Endothelial cell of coronary artery (primary cell): Measurements from ENCODE around the gene PLA2G10. TPM values are rescaled to one million over a fixed set of nuclear protein-coding genes. Genes with fewer than 3 reads are reported as not detected.

Source experiments
- total RNA-seq: library from RNA; depleted of rRNA; stranded (reverse); fragments of >200 nt; gene quantifications from 2 replicates; pipeline ENCODE4 v1.2.3, GENCODE V29; 2014

Gene PLA2G10, protein sequence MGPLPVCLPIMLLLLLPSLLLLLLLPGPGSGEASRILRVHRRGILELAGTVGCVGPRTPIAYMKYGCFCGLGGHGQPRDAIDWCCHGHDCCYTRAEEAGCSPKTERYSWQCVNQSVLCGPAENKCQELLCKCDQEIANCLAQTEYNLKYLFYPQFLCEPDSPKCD
- not detected in 2 replicates for total RNA-seq

DNA sequence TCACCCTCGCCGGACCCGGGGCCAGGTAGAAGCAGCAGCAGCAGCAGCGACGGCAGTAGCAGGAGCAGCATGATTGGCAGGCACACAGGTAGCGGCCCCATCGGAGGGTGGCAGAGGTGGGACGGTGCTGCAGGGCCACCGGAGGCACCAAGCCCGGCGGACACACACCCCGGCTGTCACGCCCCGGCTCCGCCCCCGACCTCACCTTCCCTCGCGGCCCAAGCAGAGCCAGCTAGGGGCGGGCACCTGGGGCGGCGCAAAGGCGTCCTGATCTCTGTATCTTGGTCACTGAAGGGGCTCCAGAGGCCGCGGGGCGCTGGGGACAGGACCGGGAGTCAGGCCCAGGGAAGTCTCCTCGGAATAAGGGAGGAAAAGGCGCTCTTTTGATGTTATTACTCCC is at the start of gene PLA2G10:
PLA2G10 (minus strand) TSS at position 180 of the 400 bp plus-strand sequence; CDS start at position 101, 79 bp downstream.

DNA sequence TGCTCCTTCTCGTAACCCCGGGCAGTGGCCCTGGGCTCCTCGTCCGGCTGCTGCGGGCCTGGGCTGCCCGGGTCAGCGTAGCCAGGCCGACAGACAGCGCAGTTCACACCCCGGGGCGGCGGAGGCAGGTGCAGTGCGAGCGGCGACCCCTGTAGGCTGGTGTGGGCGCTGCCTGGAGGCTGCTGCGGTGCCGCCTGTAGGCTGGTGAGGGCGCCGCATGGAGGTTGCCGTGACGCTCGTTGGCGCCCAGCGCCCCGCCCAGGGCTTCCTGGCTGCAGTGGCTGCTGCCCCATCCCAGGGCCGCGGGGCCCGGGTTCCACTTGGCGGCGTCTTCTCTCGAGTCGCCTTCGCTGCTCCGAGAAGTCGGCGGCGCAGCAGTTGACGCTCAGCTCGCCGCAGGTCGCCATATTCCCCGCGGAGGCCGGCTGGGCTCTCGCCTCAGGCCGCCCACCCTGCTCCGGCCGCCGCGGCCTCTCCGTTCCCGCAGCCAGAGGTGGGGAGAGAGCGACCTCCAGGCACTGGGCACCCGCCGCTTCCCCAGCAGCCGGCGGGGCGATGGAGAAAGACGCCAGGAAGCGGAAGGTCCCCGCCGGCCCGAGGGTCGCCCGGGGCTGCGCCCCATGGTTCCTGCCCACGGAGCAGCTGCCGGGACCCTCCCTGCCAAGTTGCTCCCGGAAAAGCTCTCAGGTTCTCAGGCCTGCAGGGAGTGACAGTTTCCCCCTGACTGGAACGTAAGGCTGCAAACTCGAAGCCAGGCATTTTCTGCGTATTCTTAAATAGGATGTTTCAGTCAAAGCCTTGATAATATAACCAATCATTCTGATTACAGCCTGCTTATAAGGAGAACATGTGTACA is 48.4 kb upstream of the PLA2G10 start, which contains the start of gene NPIPA2:
NPIPA2 (plus strand) TSS at position 261 of the 856 bp plus-strand sequence. CDS start 5,533 bp downstream, outside the sequence.

DNA sequence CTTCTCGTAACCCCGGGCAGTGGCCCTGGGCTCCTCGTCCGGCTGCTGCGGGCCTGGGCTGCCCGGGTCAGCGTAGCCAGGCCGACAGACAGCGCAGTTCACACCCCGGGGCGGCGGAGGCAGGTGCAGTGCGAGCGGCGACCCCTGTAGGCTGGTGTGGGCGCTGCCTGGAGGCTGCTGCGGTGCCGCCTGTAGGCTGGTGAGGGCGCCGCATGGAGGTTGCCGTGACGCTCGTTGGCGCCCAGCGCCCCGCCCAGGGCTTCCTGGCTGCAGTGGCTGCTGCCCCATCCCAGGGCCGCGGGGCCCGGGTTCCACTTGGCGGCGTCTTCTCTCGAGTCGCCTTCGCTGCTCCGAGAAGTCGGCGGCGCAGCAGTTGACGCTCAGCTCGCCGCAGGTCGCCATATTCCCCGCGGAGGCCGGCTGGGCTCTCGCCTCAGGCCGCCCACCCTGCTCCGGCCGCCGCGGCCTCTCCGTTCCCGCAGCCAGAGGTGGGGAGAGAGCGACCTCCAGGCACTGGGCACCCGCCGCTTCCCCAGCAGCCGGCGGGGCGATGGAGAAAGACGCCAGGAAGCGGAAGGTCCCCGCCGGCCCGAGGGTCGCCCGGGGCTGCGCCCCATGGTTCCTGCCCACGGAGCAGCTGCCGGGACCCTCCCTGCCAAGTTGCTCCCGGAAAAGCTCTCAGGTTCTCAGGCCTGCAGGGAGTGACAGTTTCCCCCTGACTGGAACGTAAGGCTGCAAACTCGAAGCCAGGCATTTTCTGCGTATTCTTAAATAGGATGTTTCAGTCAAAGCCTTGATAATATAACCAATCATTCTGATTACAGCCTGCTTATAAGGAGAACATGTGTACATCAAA is 9.3 kb upstream of the PLA2G10 start, which contains the start of gene NPIPA3:
NPIPA3 (plus strand) TSS at position 256 of the 856 bp plus-strand sequence. CDS start 5,533 bp downstream, outside the sequence.

DNA sequence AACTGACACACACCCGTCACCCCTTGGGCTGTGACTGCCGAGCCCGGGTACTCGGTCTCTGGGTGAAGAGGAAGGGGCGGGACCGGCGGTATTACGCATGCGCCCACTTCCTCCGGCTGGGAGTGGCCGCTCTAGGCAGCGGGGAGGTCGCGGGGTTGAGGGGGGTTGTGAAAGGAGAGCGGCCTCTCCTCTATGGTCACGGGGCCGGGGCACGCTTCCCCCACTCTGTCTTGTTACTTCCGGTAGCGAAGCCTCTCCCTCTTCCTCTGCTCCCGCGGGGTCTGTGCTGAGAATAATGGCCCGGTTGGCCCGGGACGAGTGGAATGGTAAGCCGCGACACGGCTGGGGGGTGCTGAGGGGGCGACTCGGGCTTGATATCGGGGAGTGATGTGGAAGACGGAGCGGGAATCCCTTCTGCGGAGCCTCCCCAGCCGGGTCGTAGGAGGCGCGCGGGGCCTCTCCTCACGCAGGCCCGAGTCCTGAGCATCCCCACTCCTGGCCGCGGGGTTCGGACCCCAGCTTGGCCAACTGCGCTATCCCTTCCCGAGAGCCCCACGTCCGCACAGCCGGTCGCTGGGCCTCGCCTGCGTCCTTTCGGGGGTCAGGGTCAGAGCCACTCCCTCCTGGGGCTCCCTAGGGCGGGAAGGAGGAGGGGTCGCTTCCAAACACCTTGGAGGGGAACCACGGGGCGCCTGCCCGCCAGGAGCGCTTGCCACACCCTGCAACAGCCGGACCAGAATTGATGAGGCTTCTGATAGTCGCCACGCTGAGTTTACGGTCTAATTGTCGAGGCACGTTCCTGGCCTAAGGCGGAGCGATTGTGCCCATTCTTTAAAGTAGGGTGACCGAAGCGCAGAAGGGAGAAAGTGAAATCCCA is 61.2 kb downstream of the PLA2G10 start, which contains the start of gene BFAR:
BFAR (plus strand) TSS at position 259 of the 877 bp plus-strand sequence. CDS start 11,396 bp downstream, outside the sequence.

DNA sequence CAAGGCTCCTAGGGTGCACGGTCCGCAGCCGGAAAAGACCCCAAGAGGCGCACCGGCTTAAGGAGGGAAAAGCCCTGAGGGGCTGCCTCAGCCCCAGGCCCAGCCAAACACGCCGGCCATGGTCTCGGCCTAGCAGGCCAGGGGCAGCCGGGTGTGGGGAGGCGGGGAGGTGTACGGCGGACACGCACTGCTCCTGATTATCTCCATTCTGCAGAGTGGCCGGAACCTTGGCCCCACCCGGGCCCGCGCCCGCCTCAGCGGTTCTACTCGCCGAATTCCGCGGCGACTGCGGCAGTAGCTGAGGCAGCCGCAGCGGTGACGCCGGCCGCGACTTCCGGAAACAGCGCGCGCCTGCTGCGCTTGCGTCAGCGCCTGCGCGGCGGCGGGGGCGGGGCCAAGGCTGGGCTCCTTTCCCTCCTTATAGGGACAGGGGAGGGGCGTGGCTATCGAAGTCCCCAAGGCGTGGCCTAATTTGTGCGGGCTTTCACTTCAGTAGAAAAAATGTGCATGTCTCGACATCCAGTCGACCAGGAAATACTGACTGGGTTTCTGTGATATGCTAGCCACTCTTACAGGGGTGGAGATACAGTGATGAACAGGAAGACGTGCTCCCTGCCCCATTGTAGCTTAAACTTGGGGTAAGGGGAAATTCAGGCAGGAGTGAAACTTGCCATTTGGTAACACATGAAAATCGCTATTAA is 64.0 kb downstream of the PLA2G10 start, which contains the start of gene PARN:
PARN (minus strand) TSS at position 342 of the 701 bp plus-strand sequence; CDS start at position 207, 135 bp downstream.

Other genes starting within 250 kb of the PLA2G10 start
- 16.6 and 16.8 TPM in 2 replicates for gene PARN, start 64.0 kb downstream of the PLA2G10 start, total RNA-seq
- gene BFAR, start 61.4 kb downstream of the PLA2G10 start, total RNA-seq, result 65.1 and 66.7 TPM in 2 replicates
- 0.45 and 0.56 TPM in 2 replicates for gene NPIPA3, start 9.1 kb upstream of the PLA2G10 start, total RNA-seq
- gene NPIPA2, start 48.2 kb upstream of the PLA2G10 start, total RNA-seq, result 0.45 and 0.56 TPM in 2 replicates
- 93.0 and 139 TPM in 2 replicates for gene NOMO1, start 139.4 kb upstream of the PLA2G10 start, total RNA-seq
- gene NPIPA1, start 243.1 kb upstream of the PLA2G10 start, total RNA-seq, result 15.8 and 61.5 TPM in 2 replicates